ENCODE data around the gene PASK. TPM values are rescaled to one million over a fixed set of nuclear protein-coding genes. Genes with fewer than 3 reads are reported as not detected.

PASK gene
- total RNA-seq, 3 donors from 2014 or later = 6.8 to 25.5 (median 20.6) TPM

GRCh38 chr2:241074065-241074818 lies 75.0 kb downstream of the PASK start:
- DNase-seq (no peak), ATAC-seq (no peak)
- Histone ChIP-seq H3K4me1 (ENCODE audit: low read depth) (no peaks in the 10 kb centered on the region), H3K4me3 (no peak overlapping the region), H3K36me3 (ENCODE audit: low read depth) (no peaks in the 10 kb centered on the region), H3K9me3 (no peaks in the 10 kb centered on the region)
- intact Hi-C loops (cut with DNase I, micrococcal nuclease) = no loop called here
- TF ChIP-seq, protein P1, sequence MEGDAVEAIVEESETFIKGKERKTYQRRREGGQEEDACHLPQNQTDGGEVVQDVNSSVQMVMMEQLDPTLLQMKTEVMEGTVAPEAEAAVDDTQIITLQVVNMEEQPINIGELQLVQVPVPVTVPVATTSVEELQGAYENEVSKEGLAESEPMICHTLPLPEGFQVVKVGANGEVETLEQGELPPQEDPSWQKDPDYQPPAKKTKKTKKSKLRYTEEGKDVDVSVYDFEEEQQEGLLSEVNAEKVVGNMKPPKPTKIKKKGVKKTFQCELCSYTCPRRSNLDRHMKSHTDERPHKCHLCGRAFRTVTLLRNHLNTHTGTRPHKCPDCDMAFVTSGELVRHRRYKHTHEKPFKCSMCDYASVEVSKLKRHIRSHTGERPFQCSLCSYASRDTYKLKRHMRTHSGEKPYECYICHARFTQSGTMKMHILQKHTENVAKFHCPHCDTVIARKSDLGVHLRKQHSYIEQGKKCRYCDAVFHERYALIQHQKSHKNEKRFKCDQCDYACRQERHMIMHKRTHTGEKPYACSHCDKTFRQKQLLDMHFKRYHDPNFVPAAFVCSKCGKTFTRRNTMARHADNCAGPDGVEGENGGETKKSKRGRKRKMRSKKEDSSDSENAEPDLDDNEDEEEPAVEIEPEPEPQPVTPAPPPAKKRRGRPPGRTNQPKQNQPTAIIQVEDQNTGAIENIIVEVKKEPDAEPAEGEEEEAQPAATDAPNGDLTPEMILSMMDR (IDR thresholded peaks at IDR 0.05) = no peak

DNA sequence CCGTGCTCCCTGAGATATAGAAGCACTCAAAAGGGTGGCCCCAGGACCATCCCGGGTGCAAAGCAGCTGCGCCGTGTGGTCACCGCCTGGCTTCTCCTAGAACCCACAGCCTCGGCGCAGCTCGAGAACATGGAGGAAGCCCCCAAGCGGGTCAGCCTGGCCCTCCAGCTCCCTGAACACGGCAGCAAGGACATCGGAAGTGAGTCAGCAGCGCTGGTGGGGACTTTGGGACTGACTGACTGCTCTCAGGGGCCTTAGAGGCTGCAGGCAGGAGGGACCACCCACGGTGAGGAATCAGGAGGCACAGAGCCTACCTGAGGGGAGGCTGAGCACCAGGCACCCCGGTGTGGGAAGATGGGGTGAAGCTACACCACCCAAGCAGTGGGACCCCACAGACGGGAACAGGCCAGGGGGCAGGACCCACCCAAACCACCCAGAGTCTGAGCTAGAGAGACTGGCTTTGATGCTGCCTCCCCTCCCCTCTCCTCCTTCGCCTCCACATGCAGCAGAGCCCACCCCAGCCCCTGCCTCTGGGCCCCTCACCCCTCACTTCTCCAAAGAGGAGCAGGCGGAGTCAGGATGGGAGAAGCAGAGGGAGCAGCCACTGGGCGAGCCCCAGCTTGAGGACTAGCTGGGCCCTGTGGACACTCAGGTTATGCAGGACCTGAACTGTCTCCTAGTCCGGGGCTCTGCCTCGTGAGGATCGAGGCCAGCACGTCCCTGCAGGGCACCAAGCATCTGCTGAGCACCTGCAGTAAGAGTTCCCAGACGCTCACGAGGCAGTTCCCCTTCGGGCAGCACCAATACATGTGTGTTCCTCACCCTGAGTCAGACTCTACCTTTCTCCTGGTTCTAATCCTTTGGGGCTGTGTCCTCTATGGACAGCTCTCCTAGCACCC lies 75.9 kb downstream of the PASK start:
- Histone ChIP-seq H3K36me3 (ENCODE audit: low read depth) (no peaks in the 10 kb centered on the region), H3K9me3 (no peaks in the 10 kb centered on the region), H3K4me3 (no peak overlapping the region), H3K4me1 (ENCODE audit: low read depth) (no peaks in the 10 kb centered on the region)
- intact Hi-C loops (cut with DNase I, micrococcal nuclease) = no loop called here
- no peak for DNase-seq
- TF ChIP-seq, protein P1 (IDR thresholded peaks at IDR 0.05) = no peak
- no peak for ATAC-seq

DNA sequence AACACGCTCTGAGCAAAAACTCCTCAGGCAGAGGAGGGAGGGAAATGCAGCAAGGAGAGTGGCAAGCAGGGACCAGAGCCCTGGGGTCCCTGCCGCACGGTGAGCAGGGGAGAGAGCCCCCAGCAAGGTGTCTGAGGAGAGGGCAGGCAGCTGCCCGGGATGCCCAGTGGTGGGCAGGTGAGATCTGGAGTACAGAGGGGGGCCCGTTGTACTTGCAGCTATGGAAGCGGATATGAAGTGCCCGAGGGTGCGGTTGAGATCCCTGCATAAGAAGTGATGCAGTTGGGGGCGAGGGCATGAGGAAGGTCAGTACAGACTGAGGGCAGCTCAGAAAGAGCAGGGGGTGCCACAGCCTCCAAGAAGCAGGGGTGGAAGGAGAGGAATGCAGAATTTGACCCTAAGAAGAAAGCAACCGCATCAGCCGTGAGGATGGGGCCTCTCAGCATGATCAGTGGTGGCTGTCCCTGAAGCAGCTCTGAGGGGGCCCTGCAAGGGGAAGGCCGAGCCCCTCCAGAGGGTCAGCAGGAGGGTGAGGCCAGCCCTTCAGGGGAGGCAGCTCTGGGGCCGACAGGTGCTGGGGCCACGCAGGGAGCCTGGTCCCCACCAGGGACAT lies 76.6 kb downstream of the PASK start:
- no peak for DNase-seq
- TF ChIP-seq, protein P1 (IDR thresholded peaks at IDR 0.05) = no peak

GRCh38 chr2:241072151-241072550 lies 77.1 kb downstream of the PASK start:
- H3K9me3 ChIP-seq = no peaks in the 10 kb centered on the region
- intact Hi-C loops (cut with DNase I, micrococcal nuclease) = no loop called here
- H3K4me3 ChIP-seq = no peak overlapping the region
- DNase-seq = no peak
- ATAC-seq = no peak
- H3K4me1 ChIP-seq (ENCODE audit: low read depth) = no peaks in the 10 kb centered on the region
- TF ChIP-seq, protein P1 (IDR thresholded peaks at IDR 0.05) = no peak
- no peaks in the 10 kb centered on the region for H3K36me3 ChIP-seq (ENCODE audit: low read depth)

More for the DNA sequence above, 76.6 kb downstream of the PASK start:
- H3K4me3 ChIP-seq = no peak overlapping the region
- no peaks in the 10 kb centered on the region for H3K4me1 ChIP-seq (ENCODE audit: low read depth)
- no peaks in the 10 kb centered on the region for H3K36me3 ChIP-seq (ENCODE audit: low read depth)
- ATAC-seq = no peak
- intact Hi-C loops (cut with DNase I, micrococcal nuclease) = no loop called here
- H3K9me3 ChIP-seq = no peaks in the 10 kb centered on the region

DNA sequence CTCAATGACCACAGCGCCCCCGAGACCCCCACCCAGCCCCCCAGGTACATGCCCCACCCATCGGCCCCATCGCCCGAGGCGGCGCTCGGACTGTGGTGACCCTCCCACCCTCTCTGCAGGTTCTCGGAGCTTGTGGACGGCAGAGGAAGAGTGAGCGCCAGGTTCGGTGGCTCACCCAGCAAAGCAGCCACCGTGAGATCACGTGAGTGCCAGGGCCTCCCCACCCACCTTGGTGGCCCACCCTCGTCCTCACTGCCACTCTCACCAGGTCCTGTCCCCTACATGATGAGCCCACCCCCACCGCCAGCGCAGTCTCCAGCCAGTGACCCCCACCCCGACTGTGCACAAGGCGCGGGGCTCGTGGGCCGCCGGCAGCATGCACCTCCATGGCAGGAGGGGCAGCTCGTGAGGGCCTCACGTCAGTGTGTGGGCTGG lies 77.6 kb downstream of the PASK start:
- Histone ChIP-seq H3K4me1 (ENCODE audit: low read depth) (no peaks in the 10 kb centered on the region), H3K36me3 (ENCODE audit: low read depth) (no peaks in the 10 kb centered on the region), H3K9me3 (no peaks in the 10 kb centered on the region), H3K4me3 (no peak overlapping the region)
- TF ChIP-seq, protein P1 (IDR thresholded peaks at IDR 0.05) = no peak
- intact Hi-C loops (cut with DNase I, micrococcal nuclease) = no loop called here
- no peak for DNase-seq
- ATAC-seq = no peak
